Neuronal stem cell (in vitro differentiated cells): ENCODE measurements around the gene NKIRAS1.

Experiments used
- DNase-seq: peaks from one replicate; pipeline ENCODE4 v3.0.0-alpha.2; 2013; ENCODE audit warnings: low spot score
- H2AFZ ChIP-seq: one replicate; pipeline ENCODE4 v1.6.1; 2013; ENCODE audit warnings: mild to moderate bottlenecking, low read length, inconsistent platforms
- H2AK5ac ChIP-seq: 2 replicates; pipeline ENCODE4 v1.6.1; 2013; ENCODE audit warnings: low read depth, mild to moderate bottlenecking, inconsistent platforms, low read length, moderate library complexity, mixed read lengths
- H2BK120ac ChIP-seq: 2 replicates; pipeline ENCODE4 v1.6.1; 2013; ENCODE audit warnings: low read depth, mild to moderate bottlenecking, inconsistent platforms, low read length, moderate library complexity, mixed read lengths
- H2BK12ac ChIP-seq: one replicate; pipeline ENCODE4 v1.6.1; 2013; ENCODE audit warnings: low read length, inconsistent platforms
- H2BK15ac ChIP-seq: 2 replicates; pipeline ENCODE4 v1.6.1; 2013; ENCODE audit warnings: mild to moderate bottlenecking, low read length, inconsistent platforms, mixed read lengths
- H2BK5ac ChIP-seq: one replicate; pipeline ENCODE4 v1.6.1; 2013; ENCODE audit warnings: inconsistent platforms, mild to moderate bottlenecking, low read length, moderate library complexity
- H3K14ac ChIP-seq: one replicate; pipeline ENCODE4 v1.6.1; 2013; ENCODE audit warnings: low read length, inconsistent platforms
- H3K18ac ChIP-seq: 2 replicates; pipeline ENCODE4 v1.6.1; 2013; ENCODE audit warnings: low read length, inconsistent platforms
- H3K23ac ChIP-seq: 2 replicates; pipeline ENCODE4 v1.6.1; 2013; ENCODE audit warnings: low read depth, mild to moderate bottlenecking, mixed read lengths, low read length, inconsistent platforms; ENCODE audit not compliant: poor library complexity
- H3K27ac ChIP-seq: replicated peaks from 3 replicates; pipeline ENCODE4 v1.5.1; 2013; ENCODE audit warnings: low read length, inconsistent platforms
- H3K27me3 ChIP-seq, 3 experiments: 2 replicates each; pipeline ENCODE4 v1.6.1; 2013; ENCODE audit warnings: low read length in 3 of 3, mild to moderate bottlenecking in 2 of 3, inconsistent platforms in 1 of 3, low read depth in 1 of 3, mixed read lengths in 1 of 3, moderate library complexity in 1 of 3; ENCODE audit not compliant: control insufficient read depth in 3 of 3, insufficient read depth in 3 of 3
- H3K36me3 ChIP-seq, 2 donors: replicated peaks in 1 of 2; 2 replicates each; pipeline ENCODE4 v1.6.1; 2013; ENCODE audit warnings: low read length in 2 of 2; ENCODE audit not compliant: control insufficient read depth in 2 of 2, insufficient read depth in 2 of 2
- H3K4ac ChIP-seq: 2 replicates; pipeline ENCODE4 v1.6.1; 2013; ENCODE audit warnings: inconsistent platforms, mild to moderate bottlenecking, low read length, moderate library complexity
- H3K4me1 ChIP-seq, 2 donors: 1 replicate in 1 of 2; 2 replicates in 1 of 2; pipeline ENCODE4 v1.6.1; 2013; ENCODE audit warnings: low read length in 2 of 2, low read depth in 1 of 2; ENCODE audit not compliant: control insufficient read depth in 2 of 2, insufficient read depth in 1 of 2
- H3K4me2 ChIP-seq: one replicate; pipeline ENCODE4 v1.6.1; 2013; ENCODE audit warnings: mild to moderate bottlenecking, low read length, inconsistent platforms; ENCODE audit not compliant: insufficient read depth, poor library complexity, severe bottlenecking
- H3K4me3 ChIP-seq, 2 donors: 2 replicates each; pipeline ENCODE4 v1.5.1; 2013; ENCODE audit warnings: low read length in 2 of 2, mild to moderate bottlenecking in 2 of 2, inconsistent platforms in 1 of 2, moderate library complexity in 1 of 2
- H3K79me1 ChIP-seq: one replicate; pipeline ENCODE4 v1.6.1; 2013; ENCODE audit warnings: low read depth, mild to moderate bottlenecking, inconsistent platforms, low read length, moderate library complexity
- H3K9ac ChIP-seq: one replicate; pipeline ENCODE4 v1.6.1; 2013; ENCODE audit warnings: mild to moderate bottlenecking, low read depth, low read length, inconsistent platforms; ENCODE audit not compliant: poor library complexity
- H3K9me3 ChIP-seq, 2 donors: replicated peaks in 1 of 2; 2 replicates each; pipeline versions ENCODE3 to v1.6.1; 2013; ENCODE audit warnings: low read length in 2 of 2, mild to moderate bottlenecking in 2 of 2, inconsistent platforms in 1 of 2, low read depth in 1 of 2, mixed read lengths in 1 of 2, moderate library complexity in 1 of 2; ENCODE audit not compliant: control insufficient read depth in 2 of 2, insufficient read depth in 1 of 2
- H4K8ac ChIP-seq: one replicate; pipeline ENCODE4 v1.6.1; 2013; ENCODE audit warnings: low read depth, mild to moderate bottlenecking, inconsistent platforms, low read length, moderate library complexity
- H4K91ac ChIP-seq: one replicate; pipeline ENCODE4 v1.6.1; 2013; ENCODE audit warnings: low read length, low read depth, mild to moderate bottlenecking, inconsistent platforms; ENCODE audit not compliant: poor library complexity
- WGBS, 2 donors: extraction: QIAGEN DNeasy Blood & Tissue Kit; methylation state at CpG; one replicate each; pipeline ENCODE4 v1.1.7; 2013; ENCODE audit warnings: missing lambda C conversion rate in 2 of 2, mixed read lengths in 1 of 2; ENCODE audit not compliant: insufficient read length in 2 of 2, insufficient replicate concordance in 1 of 2; ENCODE audit errors: extremely low coverage in 2 of 2; 5-methylcytosine and 5-hydroxymethylcytosine counted together

The NKIRAS1 gene

GRCh38 chr3:23926246-23926645, 9.5 kb upstream of the NKIRAS1 start:
- peaks cover 0 to 1% of the 10 kb centered on the region in 2 donors for H3K4me1 ChIP-seq
- H2BK15ac ChIP-seq: no peak overlapping the region
- no peak overlapping the region for H2BK120ac ChIP-seq
- no peak overlapping the region for H2BK5ac ChIP-seq
- H3K23ac ChIP-seq: no peak overlapping the region
- no peaks in the 10 kb centered on the region for H3K79me1 ChIP-seq
- no peak overlapping the region for H4K8ac ChIP-seq
- H3K14ac ChIP-seq: no peak overlapping the region
- no peak overlapping the region for H2BK12ac ChIP-seq
- no peak overlapping the region for H4K91ac ChIP-seq
- H3K18ac ChIP-seq: no peak overlapping the region
- H3K27me3 ChIP-seq: no peaks in the 10 kb centered on the region
- peaks cover 4 to 10% of the 10 kb centered on the region in 2 donors for H3K36me3 ChIP-seq
- H3K4me3 ChIP-seq: no peak overlapping the region
- H3K4ac ChIP-seq: no peak overlapping the region
- no peak overlapping the region for H3K4me2 ChIP-seq
- no peak overlapping the region for H2AFZ ChIP-seq
- no peak for DNase-seq
- no peak overlapping the region for H3K27ac ChIP-seq
- no peak overlapping the region for H3K9ac ChIP-seq
- no peak overlapping the region for H2AK5ac ChIP-seq
- peaks cover 0 to under 1% of the 10 kb centered on the region in 2 donors for H3K9me3 ChIP-seq
- WGBS, 2 donors: no CpG with 5 or more reads among the region's 7 CpGs

- DNase-seq: no peak
- no peak overlapping the region for H2BK120ac ChIP-seq
- no peak overlapping the region for H3K14ac ChIP-seq
- H3K36me3 ChIP-seq: peaks cover 16 to 34% of the 10 kb centered on the region in 2 donors
- no CpG with 5 or more reads among the region's 2 CpGs for WGBS, 2 donors
- no peak overlapping the region for H2BK5ac ChIP-seq
- no peak overlapping the region for H3K23ac ChIP-seq
- no peak overlapping the region for H2AFZ ChIP-seq
- no peak overlapping the region for H3K9ac ChIP-seq
- H2BK12ac ChIP-seq: no peak overlapping the region
- no peaks in the 10 kb centered on the region for H3K27me3 ChIP-seq
- no peak overlapping the region for H3K18ac ChIP-seq
- H3K9me3 ChIP-seq: peaks cover 1 to 2% of the 10 kb centered on the region in 2 donors
- H3K4ac ChIP-seq: no peak overlapping the region
- no peak overlapping the region for H3K4me2 ChIP-seq
- H3K4me3 ChIP-seq: no peak overlapping the region
- no peak overlapping the region for H2BK15ac ChIP-seq
- peaks cover 1 to 2% of the 10 kb centered on the region in 2 donors for H3K4me1 ChIP-seq
- H4K8ac ChIP-seq: no peak overlapping the region
- H3K27ac ChIP-seq: peak overlapping the region; percentile 15
- H2AK5ac ChIP-seq: no peak overlapping the region
- H3K79me1 ChIP-seq: no peaks in the 10 kb centered on the region
- no peak overlapping the region for H4K91ac ChIP-seq
Measured at GRCh38 chr3:23923786-23924185, 7.0 kb upstream of the NKIRAS1 start.

- Histone ChIP-seq H2BK15ac (no peak overlapping the region), H3K4me2 (no peak overlapping the region), H3K14ac (no peak overlapping the region), H2BK12ac (no peak overlapping the region), H3K18ac (no peak overlapping the region), H3K79me1 (peaks cover 10% of the 10 kb centered on the region), H3K23ac (no peak overlapping the region), H3K36me3 (peaks cover 21 to 45% of the 10 kb centered on the region in 2 donors), H2AK5ac (no peak overlapping the region), H2AFZ (no peak overlapping the region), H3K4ac (no peak overlapping the region), H4K8ac (no peak overlapping the region), H3K9ac (no peak overlapping the region), H2BK5ac (no peak overlapping the region), H3K9me3 (peaks cover 1 to 5% of the 10 kb centered on the region in 2 donors), H2BK120ac (no peak overlapping the region), H3K27ac (no peak overlapping the region), H3K4me3 (no peak overlapping the region), H4K91ac (no peak overlapping the region), H3K27me3 (no peaks in the 10 kb centered on the region), H3K4me1 (peaks cover 1 to 12% of the 10 kb centered on the region in 2 donors)
- WGBS, 2 donors: no CpG with 5 or more reads among the region's 3 CpGs
- no peak for DNase-seq
Measured at GRCh38 chr3:23921052-23921511, 4.3 kb upstream of the NKIRAS1 start.

GRCh38 chr3:23920151-23920655, 3.4 kb upstream of the NKIRAS1 start:
- Histone ChIP-seq H3K27me3 (no peaks in the 10 kb centered on the region), H3K9me3 (peaks cover 1 to 5% of the 10 kb centered on the region in 2 donors), H2BK5ac (no peak overlapping the region), H3K4ac (no peak overlapping the region), H2AFZ (no peak overlapping the region), H3K14ac (no peak overlapping the region), H3K36me3 (peaks cover 21 to 45% of the 10 kb centered on the region in 2 donors), H3K23ac (no peak overlapping the region), H2BK15ac (no peak overlapping the region), H3K18ac (no peak overlapping the region), H3K4me3 (no peak overlapping the region), H4K8ac (no peak overlapping the region), H4K91ac (no peak overlapping the region), H3K27ac (no peak overlapping the region), H3K4me2 (no peak overlapping the region), H3K79me1 (peaks cover 10% of the 10 kb centered on the region), H2AK5ac (no peak overlapping the region), H2BK12ac (no peak overlapping the region), H3K9ac (no peak overlapping the region), H2BK120ac (no peak overlapping the region), H3K4me1 (peaks cover 5 to 14% of the 10 kb centered on the region in 2 donors)
- WGBS, 2 donors: no CpG with 5 or more reads among the region's 5 CpGs
- no peak for DNase-seq
